Left forelimb (tissue), 1 donor: ENCODE results near the gene BEND5.

Experiments
- DNase-seq: peaks from one replicate; pipeline ENCODE4 v3.0.0-alpha.2; 2018; ENCODE audit warnings: low spot score

BEND5 gene

DNA sequence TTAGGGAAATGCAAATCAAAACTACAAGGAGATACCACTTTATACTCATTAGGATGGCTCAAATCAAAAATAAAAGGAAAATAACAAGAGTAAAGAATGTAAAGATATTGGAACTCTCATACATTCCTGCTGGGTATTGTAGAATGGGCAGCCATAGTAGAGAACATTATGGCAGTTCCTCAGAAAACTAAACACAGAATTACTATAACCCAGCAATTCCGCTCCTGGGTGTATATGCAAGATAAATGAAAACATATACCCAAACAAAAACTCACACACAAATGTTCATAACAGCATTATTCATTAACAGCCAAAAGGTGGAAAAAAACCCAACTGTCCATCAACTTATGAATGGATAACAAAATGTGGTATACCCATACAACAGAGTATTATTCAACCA is 11.4 kb downstream of the BEND5 start:
- DNase-seq: no peak

DNA sequence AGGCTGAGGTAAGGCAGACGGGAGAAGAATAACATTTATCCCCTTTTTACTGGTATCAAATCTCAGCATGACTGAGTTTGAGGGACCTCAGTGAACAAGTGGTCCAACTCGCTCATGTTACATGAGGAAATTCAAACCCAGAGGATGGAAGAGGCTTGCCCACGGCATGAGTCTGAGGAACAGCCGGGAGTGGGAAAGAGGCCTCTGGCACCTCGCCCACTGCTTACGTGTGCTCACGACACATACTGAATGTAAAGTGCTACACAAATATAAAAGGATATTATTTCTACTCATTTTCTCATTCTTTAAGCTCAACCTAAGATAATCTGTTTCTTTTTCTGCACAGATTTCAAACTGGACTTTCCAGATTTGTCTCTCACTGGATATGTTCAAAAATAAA is 14.7 kb downstream of the BEND5 start:
- DNase-seq: no peak

DNA sequence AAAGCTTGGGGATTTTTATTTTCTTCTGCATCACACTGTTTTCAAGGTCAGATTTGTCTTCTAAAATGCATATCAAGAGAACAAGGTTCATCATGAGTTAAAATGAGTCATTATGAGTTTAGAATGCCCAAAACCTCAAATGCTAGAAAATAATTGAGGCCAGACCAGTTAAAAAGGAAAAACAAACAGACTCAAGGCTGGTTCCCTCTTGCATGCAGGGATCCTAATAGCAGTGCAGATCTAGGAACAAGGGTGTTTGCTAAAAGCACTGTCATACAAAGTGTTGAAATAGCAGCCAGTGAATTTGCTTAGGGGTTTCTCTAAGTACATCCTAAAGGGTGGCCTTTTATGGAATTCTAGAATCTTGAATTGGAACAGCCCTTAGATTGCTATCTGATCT is 15.3 kb downstream of the BEND5 start:
- DNase-seq: no peak

DNA sequence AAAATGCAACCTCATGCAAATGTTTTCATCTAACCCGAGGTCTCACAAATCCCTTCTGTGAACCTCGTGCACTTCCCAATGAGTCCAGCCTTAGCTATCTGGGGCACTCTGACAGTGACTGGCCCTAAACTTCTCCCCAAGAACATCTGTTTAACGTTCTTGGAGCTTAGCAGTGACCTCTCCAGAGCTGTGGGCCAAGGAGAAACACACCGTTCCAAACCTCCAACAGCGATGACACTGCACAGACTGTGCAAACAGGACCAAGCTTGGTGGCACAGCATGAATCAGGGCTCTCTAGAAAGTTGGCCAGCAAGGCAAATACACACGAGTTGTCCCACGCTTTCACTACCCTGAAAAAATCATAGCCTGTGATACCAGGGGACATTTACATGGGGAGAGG is 15.8 kb downstream of the BEND5 start:
- DNase-seq: no peak

DNA sequence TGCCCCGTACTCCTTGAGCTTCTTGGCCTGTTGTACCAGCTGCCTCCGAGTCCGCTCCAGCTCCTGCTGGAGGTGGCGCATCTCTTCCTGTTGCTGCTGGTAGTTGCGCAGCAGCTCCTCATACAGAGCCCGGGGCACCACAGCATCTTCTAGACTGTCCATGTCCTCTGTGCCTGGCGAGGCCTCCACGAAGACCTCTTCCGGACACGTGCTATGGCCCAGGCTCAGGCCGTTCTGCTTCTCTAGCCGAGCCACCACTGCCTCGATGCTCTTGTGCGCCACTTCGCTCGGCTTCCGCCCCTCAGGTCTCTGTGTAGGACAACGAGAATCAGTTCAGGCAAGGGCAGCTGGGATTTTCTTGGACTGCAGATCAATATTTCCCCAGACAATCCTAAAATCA is 17.7 kb downstream of the BEND5 start:
- no peak for DNase-seq

DNA sequence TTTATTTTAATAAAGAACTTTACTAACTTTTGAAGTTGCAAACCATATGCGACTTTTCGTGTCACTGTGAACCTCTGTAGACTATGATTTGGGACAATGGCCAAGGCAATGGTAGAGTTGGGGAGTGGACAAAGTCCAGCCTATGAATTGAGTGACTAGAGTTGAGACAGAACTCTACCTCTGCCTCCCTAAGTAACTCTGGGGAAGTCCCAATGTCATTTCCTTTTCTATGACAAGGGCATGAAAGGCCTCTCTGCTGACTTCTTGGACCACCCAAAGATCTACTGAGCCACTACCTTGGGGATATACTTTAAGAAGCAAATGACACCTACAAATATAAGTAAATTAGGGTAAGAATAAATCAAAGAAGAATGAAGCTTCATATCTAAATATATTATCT is 19.3 kb downstream of the BEND5 start:
- no peak for DNase-seq

DNA sequence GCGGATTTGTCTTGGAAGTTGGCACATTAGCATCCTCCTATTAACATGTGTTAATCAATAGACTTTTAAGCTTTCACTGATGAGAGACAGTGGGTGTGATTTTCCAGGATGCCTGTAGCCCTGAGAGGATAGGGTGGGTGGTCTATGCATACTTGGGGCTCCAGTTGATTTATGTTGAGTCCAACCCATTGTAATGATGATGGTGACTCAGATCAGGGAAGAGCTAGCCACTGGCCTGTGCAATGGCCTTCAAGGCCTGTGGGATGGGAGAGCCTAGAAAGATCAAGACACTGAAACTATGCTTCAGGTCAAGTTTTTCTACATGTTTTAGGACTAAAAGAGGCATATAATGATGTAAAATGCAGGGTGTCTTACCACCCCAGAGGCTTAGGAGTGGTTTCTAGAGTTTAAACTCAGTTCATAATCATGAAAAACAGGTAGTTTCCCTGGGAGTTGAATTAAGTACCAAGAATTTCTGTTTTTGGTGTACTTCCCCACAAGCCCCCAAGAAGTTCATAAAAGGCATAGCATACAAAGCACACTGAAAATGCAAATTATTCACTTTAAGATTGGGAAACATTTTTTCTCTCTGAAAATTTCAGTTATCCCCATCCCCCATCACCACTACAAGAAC is 19.9 kb downstream of the BEND5 start:
- no peak for DNase-seq

DNA sequence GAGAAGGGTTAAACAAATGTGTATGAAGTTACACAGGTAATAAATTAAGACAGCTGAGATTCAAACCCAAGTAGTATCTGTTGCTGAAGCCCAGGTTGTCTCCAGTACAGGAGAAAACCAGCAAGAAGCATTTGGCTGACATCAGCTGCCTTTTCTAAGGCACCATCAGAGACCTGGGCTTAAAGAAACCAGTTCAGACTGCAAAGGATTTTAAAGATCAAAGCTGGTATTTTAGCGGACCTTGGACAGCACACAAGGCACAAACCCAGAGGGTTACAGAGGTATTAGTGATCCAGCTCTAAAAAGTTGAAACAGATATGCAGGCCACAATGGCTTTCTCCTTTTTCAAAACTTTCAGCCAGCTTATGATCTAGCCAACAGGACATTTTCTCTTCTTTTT is 23.4 kb downstream of the BEND5 start:
- DNase-seq: no peak

DNA sequence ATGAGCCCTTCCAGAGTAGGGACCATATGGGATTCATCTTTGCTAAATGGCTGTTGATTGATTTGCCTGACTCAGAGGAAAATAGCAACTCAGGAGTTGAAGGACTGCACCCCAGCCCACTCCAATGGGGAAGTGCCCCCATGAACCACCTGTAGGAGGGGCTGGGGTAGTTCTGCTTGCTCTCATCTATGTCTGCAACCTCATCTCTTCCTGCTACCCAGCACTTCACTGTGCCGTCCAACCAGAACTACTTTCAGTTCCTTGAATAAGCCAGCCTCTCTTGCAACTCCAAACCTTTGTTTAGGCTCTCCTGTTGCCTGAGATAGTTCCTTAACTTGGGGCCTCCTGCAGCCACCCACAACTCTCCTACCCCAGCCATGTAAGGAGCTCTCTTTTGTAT is 26.6 kb downstream of the BEND5 start:
- no peak for DNase-seq

DNA sequence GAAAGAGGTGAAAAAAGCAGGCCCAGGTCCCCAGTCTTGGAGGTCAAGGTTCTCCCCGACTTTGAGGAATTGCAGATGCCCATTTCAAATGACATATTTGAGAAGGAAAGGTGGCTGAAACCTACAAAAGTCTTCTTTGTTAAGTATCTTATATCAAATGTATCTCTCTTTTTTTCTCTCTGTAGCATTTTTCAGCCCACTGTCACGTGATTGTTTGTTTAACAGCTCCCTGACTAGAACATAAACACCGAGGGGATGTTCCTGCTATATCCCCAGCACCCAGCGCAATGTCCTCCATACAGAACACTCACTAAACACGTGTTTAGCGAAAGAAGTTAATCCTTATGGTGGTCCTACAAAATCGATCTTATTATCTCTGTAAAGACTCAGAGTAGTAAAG is 27.6 kb downstream of the BEND5 start:
- no peak for DNase-seq

DNA sequence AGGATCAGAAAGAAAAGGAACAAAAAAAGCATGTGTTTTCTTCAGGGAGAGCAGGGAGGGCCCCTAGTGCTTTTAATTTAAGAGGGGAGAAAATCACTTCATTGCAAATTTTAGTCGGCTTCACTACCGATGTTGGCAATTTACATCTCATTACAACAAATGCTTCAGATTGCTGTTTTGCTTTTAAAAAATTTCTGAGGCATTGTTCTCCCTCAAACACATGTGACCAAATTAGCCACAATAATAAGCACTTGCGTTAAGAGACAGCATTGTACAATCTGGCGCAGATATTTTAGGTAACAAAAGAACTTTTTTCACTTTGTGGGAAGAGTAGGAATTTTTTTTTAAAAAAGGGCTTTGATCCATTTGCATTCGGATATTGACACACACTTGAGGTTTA is 29.8 kb downstream of the BEND5 start:
- no peak for DNase-seq

DNA sequence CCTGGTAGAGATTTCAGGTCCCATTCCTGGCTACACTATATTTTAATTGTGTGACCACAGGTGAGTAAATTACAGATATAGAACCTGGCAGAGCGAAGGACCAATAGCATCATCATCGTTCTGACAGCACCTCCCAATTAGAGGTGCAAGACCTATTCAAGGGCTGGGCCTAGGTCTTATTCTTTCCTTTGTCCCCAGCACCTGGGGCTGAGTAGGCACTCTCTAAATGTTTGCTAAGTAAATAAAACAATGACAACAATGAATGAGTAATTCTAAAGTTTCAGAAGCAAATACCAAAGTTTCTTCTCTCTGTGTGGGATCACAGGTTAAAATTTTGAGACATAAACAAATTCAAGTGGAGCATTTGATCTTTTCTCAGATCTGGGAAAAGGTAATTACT is 32.7 kb downstream of the BEND5 start:
- no peak for DNase-seq

DNA sequence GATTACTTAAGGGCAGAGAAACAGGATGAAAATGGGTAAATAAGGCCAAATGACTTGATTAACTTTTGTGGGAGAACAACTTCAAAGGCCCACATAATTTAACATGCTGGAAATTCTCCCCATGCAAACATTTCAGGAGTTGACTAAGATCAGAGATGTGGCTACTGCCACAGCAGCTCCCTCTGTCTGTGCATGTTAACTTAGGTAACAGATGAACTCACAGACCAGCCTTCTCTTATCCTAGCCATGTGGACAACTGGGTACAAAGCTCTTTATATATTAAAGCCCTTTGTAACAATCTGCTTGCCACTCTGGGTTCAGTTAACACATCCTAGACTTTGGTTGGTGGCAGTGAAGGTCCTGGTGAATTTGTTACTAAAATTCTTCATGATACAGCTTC is 33.2 kb downstream of the BEND5 start:
- DNase-seq: no peak

DNA sequence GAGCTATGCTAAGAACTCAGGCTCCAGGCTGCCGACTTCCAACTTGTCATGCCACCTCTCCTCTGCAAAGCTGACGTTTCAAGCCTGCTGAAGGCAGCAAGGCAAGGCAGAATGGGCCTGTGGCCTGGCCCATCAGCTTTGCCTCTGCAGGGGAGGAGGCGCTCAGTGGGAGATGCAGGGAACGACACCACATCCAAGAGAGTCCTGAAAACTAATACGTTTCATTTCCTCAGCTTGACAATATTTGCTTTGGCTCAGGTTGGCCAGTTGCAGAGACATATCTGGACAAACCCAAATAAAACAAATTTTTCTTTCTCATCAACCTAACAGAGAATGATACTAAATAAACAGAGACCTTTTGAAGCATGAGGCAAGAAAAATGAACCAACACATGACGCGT is 35.3 kb downstream of the BEND5 start:
- no peak for DNase-seq

DNA sequence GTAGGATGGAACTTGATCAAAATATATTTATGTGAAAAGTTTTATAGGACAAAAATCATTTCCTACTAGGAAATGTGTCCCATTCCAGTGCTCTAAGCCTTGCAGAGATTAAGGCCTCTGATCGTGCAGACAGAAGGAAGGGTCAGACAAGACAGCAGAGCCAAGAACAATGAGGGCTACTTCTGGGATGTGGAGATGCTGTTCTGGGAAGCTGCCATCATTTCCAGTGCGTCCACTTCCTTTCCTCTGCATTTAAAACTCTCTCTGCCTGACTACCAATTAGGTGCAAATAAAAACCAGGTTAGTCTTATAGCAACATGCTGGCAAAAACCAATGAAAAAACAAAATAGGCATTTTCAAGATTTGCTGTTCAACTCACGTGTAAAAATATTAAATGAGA is 36.1 kb downstream of the BEND5 start:
- DNase-seq: no peak

DNA sequence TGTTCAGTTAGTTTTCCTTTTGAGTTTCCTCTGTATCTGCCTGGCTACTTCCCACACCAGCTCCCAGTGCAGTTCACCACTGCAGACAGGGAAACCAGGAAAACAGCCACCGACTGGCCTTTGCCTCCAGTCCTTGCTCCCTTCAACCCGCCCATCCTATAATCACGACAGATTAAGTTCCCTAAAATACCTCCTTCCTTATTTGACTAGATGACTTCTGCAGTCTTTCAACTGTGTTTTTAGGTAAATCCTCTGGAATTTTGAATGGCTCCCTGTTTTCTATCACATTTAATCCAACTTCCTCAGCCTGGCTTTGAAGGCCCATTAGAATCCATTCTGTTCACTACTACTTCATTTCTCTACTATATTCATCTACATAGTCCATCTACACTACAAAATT is 37.6 kb downstream of the BEND5 start:
- DNase-seq: no peak

DNA sequence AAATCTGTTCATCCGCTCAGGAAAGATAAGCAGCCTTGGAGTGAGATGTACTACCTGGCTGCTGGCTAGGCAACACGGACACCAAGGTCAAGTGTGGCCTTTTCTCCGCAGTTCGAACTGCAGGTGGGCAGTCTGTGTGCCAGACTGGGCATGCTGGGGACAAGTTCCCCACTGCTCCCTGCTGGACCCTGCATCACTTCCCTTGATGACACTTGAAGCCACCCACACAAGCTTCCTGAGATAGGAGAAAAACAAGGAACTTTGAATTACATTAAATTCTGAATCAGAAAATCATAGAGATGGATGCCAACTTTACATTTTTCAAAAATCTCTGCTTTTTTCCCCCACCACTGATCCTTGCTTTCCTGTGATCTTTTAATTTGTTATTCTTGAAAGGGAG is 38.3 kb downstream of the BEND5 start:
- no peak for DNase-seq

DNA sequence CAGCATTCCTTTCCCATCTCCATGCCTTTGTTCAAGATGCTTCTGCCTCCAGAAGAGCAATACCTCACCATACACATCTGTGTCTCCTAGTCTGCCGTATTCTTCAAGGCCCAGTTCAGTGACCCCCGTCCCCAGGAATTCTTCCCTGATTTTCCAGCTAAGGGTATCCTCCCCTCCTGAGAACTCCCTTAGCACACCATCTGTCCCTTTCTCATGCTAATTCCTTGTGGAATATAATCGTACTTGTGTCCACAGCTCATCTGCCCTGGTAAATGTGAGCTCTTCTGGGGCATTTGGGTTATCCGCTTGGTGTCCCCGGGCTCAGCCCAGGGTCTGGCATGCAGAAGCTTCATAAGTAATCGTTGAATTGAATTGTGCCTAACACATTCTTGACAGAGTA is 40.9 kb downstream of the BEND5 start:
- DNase-seq: no peak

DNA sequence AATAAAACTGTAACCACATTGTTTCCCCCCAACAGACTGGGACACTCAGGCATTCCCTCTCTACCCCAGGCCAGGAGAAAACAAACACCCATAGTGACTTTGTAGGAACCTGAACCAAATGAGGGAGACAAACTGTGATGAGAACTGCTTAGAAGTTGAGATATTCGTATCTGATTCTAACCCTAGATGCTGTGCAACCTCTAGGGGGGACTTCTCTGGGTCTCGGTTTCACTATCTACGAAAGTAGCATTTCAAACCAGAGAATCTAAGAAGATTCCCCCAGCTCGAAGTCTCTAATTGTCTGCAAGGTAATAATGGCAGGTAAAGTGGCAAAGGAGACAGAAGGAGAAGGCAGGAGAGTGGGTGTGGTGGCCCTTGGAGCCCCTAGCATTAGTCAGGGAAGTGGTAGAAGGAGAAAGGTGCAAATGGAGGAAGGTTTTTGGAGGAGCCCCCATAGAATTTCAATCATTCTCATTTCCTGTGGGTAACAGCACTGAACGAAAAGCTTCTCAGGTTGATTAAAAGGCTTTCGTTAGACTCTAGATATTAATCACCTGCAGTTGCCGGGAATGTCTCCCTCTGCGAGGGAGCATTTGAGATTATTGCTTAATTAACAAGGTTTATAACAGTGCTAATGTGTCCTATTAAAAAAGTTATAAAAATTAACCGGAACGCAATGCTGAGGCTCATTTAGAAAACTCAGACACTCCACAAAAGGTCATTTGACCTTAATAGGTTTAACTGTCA is 46.4 kb downstream of the BEND5 start:
- DNase-seq: no peak

DNA sequence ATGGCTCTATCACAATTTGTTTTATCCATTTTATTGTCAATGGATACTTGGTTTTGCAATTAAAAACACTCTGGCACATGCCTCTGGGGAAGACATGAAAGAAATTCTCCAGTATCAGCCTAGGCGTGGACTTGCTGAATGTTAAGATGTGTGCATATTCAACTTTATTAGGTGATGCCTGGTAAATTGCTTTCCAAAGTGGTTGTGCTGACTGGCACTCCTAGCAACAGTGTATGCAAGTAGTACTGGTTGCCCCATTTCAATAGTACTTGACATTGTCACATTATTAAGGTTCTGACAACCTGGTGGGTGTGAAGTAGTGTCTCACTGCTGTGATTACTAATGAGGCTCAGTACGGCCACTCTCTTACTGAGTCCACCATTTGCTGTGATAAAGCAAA is 48.1 kb downstream of the BEND5 start:
- DNase-seq: no peak

DNA sequence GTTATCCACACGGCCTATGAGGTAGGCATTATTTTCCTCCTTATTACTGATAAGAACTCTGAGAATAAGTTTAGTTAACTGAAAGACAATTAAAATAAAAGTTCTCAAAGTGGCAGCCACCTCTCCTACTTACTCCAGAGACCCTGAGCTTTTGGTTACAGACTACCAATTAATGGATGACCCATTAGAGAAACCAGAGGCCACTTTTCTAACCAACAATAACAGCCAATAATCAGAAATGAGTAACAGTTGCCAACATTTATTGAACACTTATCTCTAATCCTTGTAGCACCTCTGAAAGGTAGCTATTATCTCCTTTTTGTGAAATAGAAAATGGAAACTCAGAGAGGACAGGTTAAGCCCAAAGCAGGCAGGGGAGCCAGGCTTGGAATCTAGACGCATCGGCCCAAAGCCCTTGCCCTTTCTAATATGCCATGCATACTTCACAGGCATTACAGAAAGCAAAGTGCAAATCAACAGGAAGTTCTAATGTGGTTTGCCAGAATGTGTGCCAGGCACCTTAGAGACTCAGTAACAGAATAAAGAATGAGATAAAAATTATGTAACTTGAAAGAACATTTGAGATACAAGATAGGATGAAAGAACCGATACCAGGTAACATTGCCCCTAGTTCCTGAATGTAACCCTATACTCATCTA is 50.0 kb downstream of the BEND5 start:
- no peak for DNase-seq

DNA sequence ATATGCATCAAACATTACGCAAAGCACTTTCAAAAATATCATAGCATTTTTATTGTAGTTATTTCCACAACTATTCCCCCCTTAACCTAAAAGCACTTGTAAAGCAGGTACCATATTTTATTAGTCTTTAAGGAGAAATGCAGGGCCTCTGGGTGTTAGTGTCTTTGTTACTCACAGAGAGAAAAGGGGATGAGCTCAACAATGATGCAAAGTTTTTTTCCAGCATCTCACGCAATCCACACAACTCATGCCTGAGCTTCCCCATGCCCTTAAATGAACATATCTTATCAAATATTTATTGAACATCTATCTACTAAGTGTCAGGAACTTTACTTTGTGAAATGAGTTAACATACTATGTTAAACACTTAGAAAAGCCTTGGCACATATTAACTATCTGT is 50.6 kb downstream of the BEND5 start:
- DNase-seq: no peak

DNA sequence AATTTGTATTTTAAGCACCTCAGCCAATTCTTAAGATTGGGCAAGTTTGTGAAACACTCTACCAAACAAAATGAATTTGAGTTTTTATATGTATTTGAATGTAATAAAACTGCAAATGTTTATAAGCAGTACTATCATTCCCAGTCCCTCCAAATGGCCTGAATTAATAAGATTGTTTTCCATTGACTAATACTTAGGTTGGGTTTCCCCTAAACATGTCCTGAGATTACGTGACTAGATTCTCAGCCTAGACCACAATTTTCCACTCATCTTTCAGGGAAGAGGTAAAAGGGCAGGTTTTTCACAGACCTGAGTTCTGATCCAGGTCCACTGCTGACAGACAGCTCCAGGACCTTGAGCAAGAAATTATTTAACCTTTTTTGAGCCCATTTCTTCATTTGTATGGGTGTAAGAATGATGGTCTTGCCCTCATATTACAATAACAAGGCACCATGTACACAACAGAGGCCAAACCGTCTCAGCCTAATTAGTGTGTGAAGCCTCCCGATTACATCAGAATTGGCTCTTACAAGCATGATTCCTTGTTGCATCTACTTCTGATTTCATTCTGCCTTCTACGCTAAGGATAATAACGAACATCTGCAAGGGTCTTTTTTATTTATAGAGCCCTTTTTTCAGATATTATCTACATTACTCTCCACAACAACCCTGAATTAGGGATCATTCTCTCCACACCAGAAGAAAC is 51.2 kb downstream of the BEND5 start:
- DNase-seq: no peak
